Measurements from ENCODE around the gene CDH10.

Gene CDH10

DNA sequence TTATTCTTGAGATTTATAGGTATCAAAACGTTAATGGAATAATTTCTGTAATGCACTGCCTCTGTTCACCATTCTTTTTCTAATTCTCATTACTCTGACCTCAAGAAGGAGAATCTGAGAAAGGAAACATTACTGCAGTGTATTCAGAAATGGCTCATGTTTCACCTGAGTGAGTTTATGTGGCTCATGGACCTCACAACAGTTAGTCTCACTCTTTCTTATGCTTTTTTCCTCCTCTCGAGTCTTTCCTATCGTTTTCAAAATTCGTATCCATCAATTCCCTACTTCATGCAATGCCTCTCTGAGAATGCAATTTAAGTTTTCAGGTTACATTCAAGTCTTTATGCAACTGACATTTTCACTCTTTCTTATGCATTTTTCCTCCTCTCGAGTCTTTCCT, 9.6 kb downstream of the CDH10 start:
- H3K4me3 ChIP-seq (ENCODE audit: low read depth in 1 of 2, low read length in 2 of 2): no peak overlapping the region
- no peaks in the 10 kb centered on the region for H3K4me1 ChIP-seq (ENCODE audit: control insufficient read depth in 1 of 2, insufficient read depth in 2 of 2, low read length in 2 of 2)
- H3K9me3 ChIP-seq (ENCODE audit: control insufficient read depth in 1 of 2, low read length in 2 of 2): no peaks in the 10 kb centered on the region
- H3K9ac ChIP-seq (ENCODE audit: low read depth in 1 of 2, low read length in 2 of 2): no peak overlapping the region
- H3K27me3 ChIP-seq (ENCODE audit: control insufficient read depth in 1 of 2, insufficient read depth in 2 of 2, low read length in 2 of 2): no peaks in the 10 kb centered on the region
- no peaks in the 10 kb centered on the region for H3K36me3 ChIP-seq (ENCODE audit: control insufficient read depth in 1 of 2, insufficient read depth in 2 of 2, low read length in 2 of 2)
- no peak overlapping the region for H3K27ac ChIP-seq (ENCODE audit: low read depth, low read length)

- Histone ChIP-seq H3K9ac (ENCODE audit: low read depth in 1 of 2, low read length in 2 of 2) (no peak overlapping the region), H3K4me3 (ENCODE audit: low read depth in 1 of 2, low read length in 2 of 2) (no peak overlapping the region), H3K27ac (ENCODE audit: low read depth, low read length) (no peak overlapping the region), H3K9me3 (ENCODE audit: control insufficient read depth in 1 of 2, low read length in 2 of 2) (no peaks in the 10 kb centered on the region), H3K36me3 (ENCODE audit: control insufficient read depth in 1 of 2, insufficient read depth in 2 of 2, low read length in 2 of 2) (no peaks in the 10 kb centered on the region), H3K4me1 (ENCODE audit: control insufficient read depth in 1 of 2, insufficient read depth in 2 of 2, low read length in 2 of 2) (no peaks in the 10 kb centered on the region), H3K27me3 (ENCODE audit: control insufficient read depth in 1 of 2, insufficient read depth in 2 of 2, low read length in 2 of 2) (no peaks in the 10 kb centered on the region)
Measured at GRCh38 chr5:24633715-24634325, 11.0 kb downstream of the CDH10 start.

GRCh38 chr5:24632353-24632752, 12.4 kb downstream of the CDH10 start:
- Histone ChIP-seq H3K4me1 (ENCODE audit: control insufficient read depth in 1 of 2, insufficient read depth in 2 of 2, low read length in 2 of 2) (no peaks in the 10 kb centered on the region), H3K27ac (ENCODE audit: low read depth, low read length) (no peak overlapping the region), H3K27me3 (ENCODE audit: control insufficient read depth in 1 of 2, insufficient read depth in 2 of 2, low read length in 2 of 2) (no peaks in the 10 kb centered on the region), H3K4me3 (ENCODE audit: low read depth in 1 of 2, low read length in 2 of 2) (no peak overlapping the region), H3K9me3 (ENCODE audit: control insufficient read depth in 1 of 2, low read length in 2 of 2) (no peaks in the 10 kb centered on the region), H3K9ac (ENCODE audit: low read depth in 1 of 2, low read length in 2 of 2) (no peak overlapping the region), H3K36me3 (ENCODE audit: control insufficient read depth in 1 of 2, insufficient read depth in 2 of 2, low read length in 2 of 2) (no peaks in the 10 kb centered on the region)

- no peaks in the 10 kb centered on the region for H3K9me3 ChIP-seq (ENCODE audit: control insufficient read depth in 1 of 2, low read length in 2 of 2)
- H3K9ac ChIP-seq (ENCODE audit: low read depth in 1 of 2, low read length in 2 of 2): no peak overlapping the region
- H3K4me3 ChIP-seq (ENCODE audit: low read depth in 1 of 2, low read length in 2 of 2): no peak overlapping the region
- no peaks in the 10 kb centered on the region for H3K27me3 ChIP-seq (ENCODE audit: control insufficient read depth in 1 of 2, insufficient read depth in 2 of 2, low read length in 2 of 2)
- H3K36me3 ChIP-seq (ENCODE audit: control insufficient read depth in 1 of 2, insufficient read depth in 2 of 2, low read length in 2 of 2): no peaks in the 10 kb centered on the region
- H3K4me1 ChIP-seq (ENCODE audit: control insufficient read depth in 1 of 2, insufficient read depth in 2 of 2, low read length in 2 of 2): no peaks in the 10 kb centered on the region
- H3K27ac ChIP-seq (ENCODE audit: low read depth, low read length): no peak overlapping the region
Measured at GRCh38 chr5:24630918-24631317, 13.9 kb downstream of the CDH10 start.

- Histone ChIP-seq H3K9me3 (ENCODE audit: control insufficient read depth in 1 of 2, low read length in 2 of 2) (no peaks in the 10 kb centered on the region), H3K9ac (ENCODE audit: low read depth in 1 of 2, low read length in 2 of 2) (no peak overlapping the region)
Measured at GRCh38 chr5:24629798-24630197, 15.0 kb downstream of the CDH10 start.

DNA sequence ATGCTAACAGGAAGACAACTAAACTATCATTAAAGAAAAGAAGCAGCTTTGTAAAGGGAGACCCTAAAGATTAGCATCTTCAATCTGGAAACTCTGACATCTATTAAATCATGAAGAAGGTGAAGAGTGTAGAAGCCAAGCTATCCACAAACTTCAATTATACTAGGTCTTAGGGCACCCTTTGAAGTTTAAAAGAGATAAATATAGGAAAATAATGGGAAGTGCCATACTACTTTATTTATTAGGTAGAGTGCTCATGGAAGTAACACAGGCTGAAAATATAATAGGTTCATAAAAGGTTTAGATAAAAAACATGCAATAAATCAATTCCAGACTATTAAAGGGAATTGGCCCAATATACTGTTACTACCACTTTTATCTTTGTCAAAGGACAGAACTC, 19.9 kb downstream of the CDH10 start:
- H3K27ac ChIP-seq (ENCODE audit: low read depth, low read length): no peak overlapping the region
- H3K36me3 ChIP-seq (ENCODE audit: control insufficient read depth in 1 of 2, insufficient read depth in 2 of 2, low read length in 2 of 2): no peaks in the 10 kb centered on the region
- no peaks in the 10 kb centered on the region for H3K4me1 ChIP-seq (ENCODE audit: control insufficient read depth in 1 of 2, insufficient read depth in 2 of 2, low read length in 2 of 2)

More at GRCh38 chr5:24629798-24630197, 15.0 kb downstream of the CDH10 start:
- Histone ChIP-seq H3K36me3 (ENCODE audit: control insufficient read depth in 1 of 2, insufficient read depth in 2 of 2, low read length in 2 of 2) (no peaks in the 10 kb centered on the region), H3K27me3 (ENCODE audit: control insufficient read depth in 1 of 2, insufficient read depth in 2 of 2, low read length in 2 of 2) (no peaks in the 10 kb centered on the region), H3K4me1 (ENCODE audit: control insufficient read depth in 1 of 2, insufficient read depth in 2 of 2, low read length in 2 of 2) (no peaks in the 10 kb centered on the region), H3K4me3 (ENCODE audit: low read depth in 1 of 2, low read length in 2 of 2) (no peak overlapping the region), H3K27ac (ENCODE audit: low read depth, low read length) (no peak overlapping the region)

DNA sequence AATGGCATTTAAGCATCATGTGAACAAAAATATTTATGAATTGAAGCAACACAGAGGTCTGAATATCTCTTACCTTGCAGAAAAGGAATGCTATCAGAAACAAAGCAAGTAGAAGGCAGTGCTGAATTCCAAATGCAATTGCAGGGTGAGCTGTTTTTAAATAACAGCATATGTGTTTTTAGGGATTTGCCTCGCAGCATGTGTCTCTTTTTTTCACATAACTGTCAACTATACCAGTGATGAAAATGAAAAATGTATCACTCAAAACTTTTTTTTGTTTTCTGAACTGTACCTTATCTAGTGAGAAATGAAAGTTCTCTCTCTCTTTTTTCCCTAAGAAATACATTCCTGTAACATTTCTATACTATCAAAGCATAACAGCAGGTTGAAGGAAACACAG, 21.2 kb downstream of the CDH10 start:
- Histone ChIP-seq H3K4me3 (ENCODE audit: low read depth in 1 of 2, low read length in 2 of 2) (no peak overlapping the region), H3K9ac (ENCODE audit: low read depth in 1 of 2, low read length in 2 of 2) (no peak overlapping the region), H3K27ac (ENCODE audit: low read depth, low read length) (no peak overlapping the region), H3K27me3 (ENCODE audit: control insufficient read depth in 1 of 2, insufficient read depth in 2 of 2, low read length in 2 of 2) (no peaks in the 10 kb centered on the region), H3K36me3 (ENCODE audit: control insufficient read depth in 1 of 2, insufficient read depth in 2 of 2, low read length in 2 of 2) (no peaks in the 10 kb centered on the region), H3K9me3 (ENCODE audit: control insufficient read depth in 1 of 2, low read length in 2 of 2) (no peaks in the 10 kb centered on the region), H3K4me1 (ENCODE audit: control insufficient read depth in 1 of 2, insufficient read depth in 2 of 2, low read length in 2 of 2) (no peaks in the 10 kb centered on the region)

More for the DNA sequence above, 19.9 kb downstream of the CDH10 start:
- Histone ChIP-seq H3K4me3 (ENCODE audit: low read depth in 1 of 2, low read length in 2 of 2) (no peak overlapping the region), H3K27me3 (ENCODE audit: control insufficient read depth in 1 of 2, insufficient read depth in 2 of 2, low read length in 2 of 2) (no peaks in the 10 kb centered on the region), H3K9ac (ENCODE audit: low read depth in 1 of 2, low read length in 2 of 2) (no peak overlapping the region), H3K9me3 (ENCODE audit: control insufficient read depth in 1 of 2, low read length in 2 of 2) (no peaks in the 10 kb centered on the region)

DNA sequence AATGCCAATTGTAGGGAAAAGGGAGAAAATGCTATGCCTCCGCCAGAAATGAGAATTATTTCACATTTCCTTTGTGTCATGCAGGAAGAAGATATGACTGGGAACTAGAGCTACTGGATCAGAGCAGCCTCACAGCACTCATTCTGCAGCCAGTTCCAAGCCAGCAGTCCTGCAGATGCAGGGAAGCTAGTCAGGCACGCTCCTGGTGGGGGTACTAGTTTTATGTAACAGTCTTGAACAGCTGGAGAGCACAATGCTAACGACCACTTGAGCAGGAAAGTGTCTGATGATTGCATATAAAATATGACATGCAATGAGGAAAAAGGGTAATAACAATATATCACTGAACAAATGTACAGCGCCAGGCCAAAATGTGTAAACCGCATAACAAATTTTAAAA, 21.7 kb downstream of the CDH10 start:
- no peaks in the 10 kb centered on the region for H3K36me3 ChIP-seq (ENCODE audit: control insufficient read depth in 1 of 2, insufficient read depth in 2 of 2, low read length in 2 of 2)
- H3K9ac ChIP-seq (ENCODE audit: low read depth in 1 of 2, low read length in 2 of 2): no peak overlapping the region
- no peak overlapping the region for H3K4me3 ChIP-seq (ENCODE audit: low read depth in 1 of 2, low read length in 2 of 2)
- H3K27ac ChIP-seq (ENCODE audit: low read depth, low read length): no peak overlapping the region
- no peaks in the 10 kb centered on the region for H3K27me3 ChIP-seq (ENCODE audit: control insufficient read depth in 1 of 2, insufficient read depth in 2 of 2, low read length in 2 of 2)
- H3K9me3 ChIP-seq (ENCODE audit: control insufficient read depth in 1 of 2, low read length in 2 of 2): no peaks in the 10 kb centered on the region
- no peaks in the 10 kb centered on the region for H3K4me1 ChIP-seq (ENCODE audit: control insufficient read depth in 1 of 2, insufficient read depth in 2 of 2, low read length in 2 of 2)

DNA sequence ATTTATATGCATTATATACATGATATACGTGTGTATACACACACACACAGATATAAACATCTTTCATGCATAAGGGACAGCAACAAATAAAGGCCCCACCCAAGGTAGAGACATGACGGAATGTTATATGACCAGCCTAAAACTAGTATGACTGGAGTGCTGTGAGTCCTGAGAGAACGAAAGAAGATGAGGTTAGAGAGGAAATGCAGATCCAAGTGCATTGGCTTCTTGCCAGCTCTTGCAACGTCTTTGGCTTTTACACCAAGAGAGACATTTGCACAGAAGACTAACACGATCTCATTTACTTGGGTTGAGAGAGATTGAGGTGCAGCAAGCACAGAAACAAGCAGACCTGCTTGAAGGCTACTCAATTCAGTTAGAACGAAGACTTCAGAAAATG, 23.0 kb downstream of the CDH10 start:
- Histone ChIP-seq H3K9me3 (ENCODE audit: control insufficient read depth in 1 of 2, low read length in 2 of 2) (no peaks in the 10 kb centered on the region), H3K27me3 (ENCODE audit: control insufficient read depth in 1 of 2, insufficient read depth in 2 of 2, low read length in 2 of 2) (no peaks in the 10 kb centered on the region), H3K9ac (ENCODE audit: low read depth in 1 of 2, low read length in 2 of 2) (no peak overlapping the region), H3K36me3 (ENCODE audit: control insufficient read depth in 1 of 2, insufficient read depth in 2 of 2, low read length in 2 of 2) (no peaks in the 10 kb centered on the region), H3K4me3 (ENCODE audit: low read depth in 1 of 2, low read length in 2 of 2) (no peak overlapping the region), H3K4me1 (ENCODE audit: control insufficient read depth in 1 of 2, insufficient read depth in 2 of 2, low read length in 2 of 2) (no peaks in the 10 kb centered on the region), H3K27ac (ENCODE audit: low read depth, low read length) (no peak overlapping the region)

- no peak overlapping the region for H3K9ac ChIP-seq (ENCODE audit: low read depth in 1 of 2, low read length in 2 of 2)
- no peak overlapping the region for H3K27ac ChIP-seq (ENCODE audit: low read depth, low read length)
- no peaks in the 10 kb centered on the region for H3K4me1 ChIP-seq (ENCODE audit: control insufficient read depth in 1 of 2, insufficient read depth in 2 of 2, low read length in 2 of 2)
- H3K9me3 ChIP-seq (ENCODE audit: control insufficient read depth in 1 of 2, low read length in 2 of 2): no peaks in the 10 kb centered on the region
- no peaks in the 10 kb centered on the region for H3K36me3 ChIP-seq (ENCODE audit: control insufficient read depth in 1 of 2, insufficient read depth in 2 of 2, low read length in 2 of 2)
- H3K4me3 ChIP-seq (ENCODE audit: low read depth in 1 of 2, low read length in 2 of 2): no peak overlapping the region
- H3K27me3 ChIP-seq (ENCODE audit: control insufficient read depth in 1 of 2, insufficient read depth in 2 of 2, low read length in 2 of 2): no peaks in the 10 kb centered on the region
Measured at GRCh38 chr5:24616566-24616965, 28.2 kb downstream of the CDH10 start.

- no peak overlapping the region for H3K9ac ChIP-seq (ENCODE audit: low read depth in 1 of 2, low read length in 2 of 2)
- H3K4me3 ChIP-seq (ENCODE audit: low read depth in 1 of 2, low read length in 2 of 2): no peak overlapping the region
- H3K27ac ChIP-seq (ENCODE audit: low read depth, low read length): no peak overlapping the region
- H3K4me1 ChIP-seq (ENCODE audit: control insufficient read depth in 1 of 2, insufficient read depth in 2 of 2, low read length in 2 of 2): no peaks in the 10 kb centered on the region
- H3K36me3 ChIP-seq (ENCODE audit: control insufficient read depth in 1 of 2, insufficient read depth in 2 of 2, low read length in 2 of 2): no peaks in the 10 kb centered on the region
- H3K9me3 ChIP-seq (ENCODE audit: control insufficient read depth in 1 of 2, low read length in 2 of 2): no peaks in the 10 kb centered on the region
- H3K27me3 ChIP-seq (ENCODE audit: control insufficient read depth in 1 of 2, insufficient read depth in 2 of 2, low read length in 2 of 2): no peaks in the 10 kb centered on the region
Measured at GRCh38 chr5:24615159-24615558, 29.6 kb downstream of the CDH10 start.
